Measurements from ENCODE around the gene CT83. TPM values are rescaled to one million over a fixed set of nuclear protein-coding genes. Genes with fewer than 3 reads are reported as not detected.

Gene CT83
- not detected for total RNA-seq (ENCODE audit: unreplicated experiment)
- long read RNA-seq: 0 reads

- no peak for DNase-seq
- Mint-ChIP-seq H3K4me1 (ENCODE audit: low read depth, unreplicated experiment) (no peaks in the 10 kb centered on the region), H3K27me3 (ENCODE audit: unreplicated experiment) (peaks cover 2% of the 10 kb centered on the region), H3K4me3 (ENCODE audit: unreplicated experiment) (no peak within 1 kb of the TSS), H3K27ac (ENCODE audit: unreplicated experiment) (no peak within 1 kb of the TSS), H3K36me3 (ENCODE audit: unreplicated experiment) (no peaks in the 10 kb centered on the region), H3K9me3 (ENCODE audit: unreplicated experiment) (no peaks in the 10 kb centered on the region)
- no peak for TF ChIP-seq CTCF (IDR thresholded peaks at IDR 0.05; ENCODE audit: partially characterized antibody, unreplicated experiment)
Measured at GRCh38 chrX:116462822-116463221, at the start of gene CT83. Gene CT83, minus strand, starts transcription at chrX:116462976. Its CDS starts 120 bp downstream, at chrX:116462856.

- no peaks in the 10 kb centered on the region for H3K4me1 Mint-ChIP-seq (ENCODE audit: low read depth, unreplicated experiment)
- TF ChIP-seq CTCF (IDR thresholded peaks at IDR 0.05; ENCODE audit: partially characterized antibody, unreplicated experiment): no peak
- no peak overlapping the region for H3K4me3 Mint-ChIP-seq (ENCODE audit: unreplicated experiment)
- no peak overlapping the region for H3K27ac Mint-ChIP-seq (ENCODE audit: unreplicated experiment)
- H3K36me3 Mint-ChIP-seq (ENCODE audit: unreplicated experiment): no peaks in the 10 kb centered on the region
- no peaks in the 10 kb centered on the region for H3K9me3 Mint-ChIP-seq (ENCODE audit: unreplicated experiment)
- no peak for DNase-seq
- H3K27me3 Mint-ChIP-seq (ENCODE audit: unreplicated experiment): no peaks in the 10 kb centered on the region
Measured at GRCh38 chrX:116499780-116500179, 37.0 kb upstream of the CT83 start.

- Mint-ChIP-seq H3K4me1 (ENCODE audit: low read depth, unreplicated experiment) (no peaks in the 10 kb centered on the region), H3K27ac (ENCODE audit: unreplicated experiment) (no peak overlapping the region), H3K4me3 (ENCODE audit: unreplicated experiment) (no peak overlapping the region), H3K9me3 (ENCODE audit: unreplicated experiment) (no peaks in the 10 kb centered on the region), H3K36me3 (ENCODE audit: unreplicated experiment) (no peaks in the 10 kb centered on the region), H3K27me3 (ENCODE audit: unreplicated experiment) (no peaks in the 10 kb centered on the region)
- no peak for TF ChIP-seq CTCF (IDR thresholded peaks at IDR 0.05; ENCODE audit: partially characterized antibody, unreplicated experiment)
- no peak for DNase-seq
Measured at GRCh38 chrX:116493271-116493670, 30.5 kb upstream of the CT83 start.

- TF ChIP-seq CTCF (IDR thresholded peaks at IDR 0.05; ENCODE audit: partially characterized antibody, unreplicated experiment): peak; percentile 20
- H3K27ac Mint-ChIP-seq (ENCODE audit: unreplicated experiment): no peak overlapping the region
- no peaks in the 10 kb centered on the region for H3K4me1 Mint-ChIP-seq (ENCODE audit: low read depth, unreplicated experiment)
- no peak overlapping the region for H3K4me3 Mint-ChIP-seq (ENCODE audit: unreplicated experiment)
- no peak for DNase-seq
- H3K9me3 Mint-ChIP-seq (ENCODE audit: unreplicated experiment): no peaks in the 10 kb centered on the region
- no peaks in the 10 kb centered on the region for H3K36me3 Mint-ChIP-seq (ENCODE audit: unreplicated experiment)
- H3K27me3 Mint-ChIP-seq (ENCODE audit: unreplicated experiment): no peaks in the 10 kb centered on the region
Measured at GRCh38 chrX:116490104-116490503, 27.3 kb upstream of the CT83 start.

- Mint-ChIP-seq H3K4me3 (ENCODE audit: unreplicated experiment) (no peak overlapping the region), H3K4me1 (ENCODE audit: low read depth, unreplicated experiment) (no peaks in the 10 kb centered on the region), H3K27ac (ENCODE audit: unreplicated experiment) (no peak overlapping the region), H3K27me3 (ENCODE audit: unreplicated experiment) (no peaks in the 10 kb centered on the region), H3K36me3 (ENCODE audit: unreplicated experiment) (no peaks in the 10 kb centered on the region), H3K9me3 (ENCODE audit: unreplicated experiment) (no peaks in the 10 kb centered on the region)
- DNase-seq: no peak
- TF ChIP-seq CTCF (IDR thresholded peaks at IDR 0.05; ENCODE audit: partially characterized antibody, unreplicated experiment): no peak
Measured at GRCh38 chrX:116480059-116480458, 17.3 kb upstream of the CT83 start.

Measured in glutamatergic neuron (in vitro differentiated cells).